Sigmoid colon (tissue), 4 donors: ENCODE data around the gene ZNF446.

Experiments
- EP300 ChIP-seq, 4 donors: sonication (generic); formaldehyde crosslinking; IDR thresholded peaks; one replicate each; pipeline ENCODE4 v1.6.1; 2017; ENCODE audit warnings: antibody characterized with exemption in 4 of 4
- POLR2A ChIP-seq, 2 donors: fragments of 450-650 bp; IDR thresholded peaks; one replicate each; pipeline ENCODE4 v1.6.1; 2016; ENCODE audit warnings: antibody characterized with exemption in 2 of 2, mild to moderate bottlenecking in 2 of 2, moderate library complexity in 2 of 2
- TF ChIP-seq, protein P1 (sequence below), 4 experiments: fragments of 450-650 bp in 3 of 4; fragments of 200-600 bp in 1 of 4; IDR thresholded peaks; one replicate each; pipeline ENCODE4 v1.5.1; 2016 to 2019; ENCODE audit warnings: antibody characterized with exemption in 4 of 4, mild to moderate bottlenecking in 3 of 4, moderate library complexity in 2 of 4

- TF ChIP-seq, protein P1, sequence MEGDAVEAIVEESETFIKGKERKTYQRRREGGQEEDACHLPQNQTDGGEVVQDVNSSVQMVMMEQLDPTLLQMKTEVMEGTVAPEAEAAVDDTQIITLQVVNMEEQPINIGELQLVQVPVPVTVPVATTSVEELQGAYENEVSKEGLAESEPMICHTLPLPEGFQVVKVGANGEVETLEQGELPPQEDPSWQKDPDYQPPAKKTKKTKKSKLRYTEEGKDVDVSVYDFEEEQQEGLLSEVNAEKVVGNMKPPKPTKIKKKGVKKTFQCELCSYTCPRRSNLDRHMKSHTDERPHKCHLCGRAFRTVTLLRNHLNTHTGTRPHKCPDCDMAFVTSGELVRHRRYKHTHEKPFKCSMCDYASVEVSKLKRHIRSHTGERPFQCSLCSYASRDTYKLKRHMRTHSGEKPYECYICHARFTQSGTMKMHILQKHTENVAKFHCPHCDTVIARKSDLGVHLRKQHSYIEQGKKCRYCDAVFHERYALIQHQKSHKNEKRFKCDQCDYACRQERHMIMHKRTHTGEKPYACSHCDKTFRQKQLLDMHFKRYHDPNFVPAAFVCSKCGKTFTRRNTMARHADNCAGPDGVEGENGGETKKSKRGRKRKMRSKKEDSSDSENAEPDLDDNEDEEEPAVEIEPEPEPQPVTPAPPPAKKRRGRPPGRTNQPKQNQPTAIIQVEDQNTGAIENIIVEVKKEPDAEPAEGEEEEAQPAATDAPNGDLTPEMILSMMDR (IDR thresholded peaks at IDR 0.05), result no peak
- TF ChIP-seq EP300 (IDR thresholded peaks at IDR 0.05) (no peak), POLR2A (IDR thresholded peaks at IDR 0.05) (no peak)
Measured at GRCh38 chr19:58476498-58477015, 405 bp downstream of the ZNF446 start.
